NB4 (cell line): ENCODE data around the gene EXOC4.
A peak's percentile ranks its signal among the peaks of the same experiment; 100 is the strongest.

Experiments
- CTCF ChIP-seq: IDR thresholded peaks from one replicate; pipeline ENCODE4 v1.5.1; 2012; ENCODE audit warnings: low read depth, low read length
- POLR2A ChIP-seq: IDR thresholded peaks from 2 replicates; pipeline ENCODE4 v1.6.1; 2011; ENCODE audit warnings: mild to moderate bottlenecking; ENCODE audit not compliant: insufficient read length; ENCODE audit errors: extremely low read depth

DNA sequence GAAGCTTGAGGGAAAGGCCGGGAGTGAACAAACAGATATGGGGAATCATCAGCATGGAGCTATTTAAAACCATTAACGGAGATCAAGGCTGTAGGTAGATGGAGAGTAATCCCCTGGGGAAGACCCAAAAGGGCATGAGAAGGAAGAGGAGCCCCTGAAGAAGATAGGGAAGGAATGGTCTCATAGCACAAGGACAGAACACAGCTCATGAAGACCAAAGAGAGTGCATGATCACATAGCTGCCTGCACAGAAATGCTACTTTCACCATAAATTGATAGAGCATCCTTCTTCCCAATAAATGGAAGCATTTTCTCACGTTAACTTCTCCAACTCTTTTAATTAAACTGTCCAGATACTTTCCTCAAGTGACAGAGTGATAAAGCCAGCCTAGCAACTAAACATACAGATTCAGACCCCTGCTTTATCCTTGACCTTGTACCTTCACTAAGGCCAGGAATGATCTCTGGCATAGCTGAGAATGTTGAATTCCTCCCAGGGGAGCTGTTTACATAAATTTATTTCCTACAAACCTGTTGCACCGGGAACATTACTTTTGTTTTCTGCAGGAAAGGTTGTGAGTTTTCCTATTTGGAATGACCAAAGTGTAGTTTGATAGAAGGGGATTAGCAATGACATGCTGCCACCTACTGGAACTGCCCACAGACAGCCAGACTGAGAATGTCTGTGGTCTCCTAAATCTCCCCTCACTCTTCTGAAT, 763.5 kb downstream of the EXOC4 start:
- TF ChIP-seq CTCF (peak; percentile 85), POLR2A (no peak)
